Measurements from ENCODE around the gene INHBA.

DNA sequence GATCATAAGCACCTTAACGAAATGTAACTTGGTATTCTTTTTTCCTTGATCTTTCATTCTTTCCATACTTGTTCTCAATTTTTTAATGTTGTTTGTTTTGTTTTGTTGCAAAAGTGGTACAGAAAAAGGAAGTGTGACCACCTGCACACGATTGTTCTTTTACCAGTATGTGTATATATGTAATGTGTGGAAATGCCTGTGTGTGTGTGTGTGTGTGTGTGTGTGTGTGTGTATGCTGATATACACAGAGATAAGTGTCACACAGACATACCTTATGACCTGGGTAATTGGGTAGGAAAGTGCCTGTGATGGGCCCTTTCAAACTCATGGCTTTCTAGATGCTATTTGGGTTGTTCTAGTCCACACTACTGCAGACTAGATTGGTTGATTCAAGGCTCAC is 14.0 kb downstream of the INHBA start:
- TF ChIP-seq E2F4 (CRISPR knock-in tag; IDR thresholded peaks at IDR 0.05; ENCODE audit: borderline replicate concordance, low read depth) (no peak), ZNF138 (CRISPR knock-in tag; conservative IDR thresholded peaks at IDR 0.05) (no peak), FOXJ3 (CRISPR knock-in tag; IDR thresholded peaks at IDR 0.05; ENCODE audit: borderline replicate concordance) (no peak), NR2C2 (CRISPR knock-in tag; IDR thresholded peaks at IDR 0.05) (no peak), CREB1 (CRISPR knock-in tag; IDR thresholded peaks at IDR 0.05) (no peak)
- TF ChIP-seq, protein P1, sequence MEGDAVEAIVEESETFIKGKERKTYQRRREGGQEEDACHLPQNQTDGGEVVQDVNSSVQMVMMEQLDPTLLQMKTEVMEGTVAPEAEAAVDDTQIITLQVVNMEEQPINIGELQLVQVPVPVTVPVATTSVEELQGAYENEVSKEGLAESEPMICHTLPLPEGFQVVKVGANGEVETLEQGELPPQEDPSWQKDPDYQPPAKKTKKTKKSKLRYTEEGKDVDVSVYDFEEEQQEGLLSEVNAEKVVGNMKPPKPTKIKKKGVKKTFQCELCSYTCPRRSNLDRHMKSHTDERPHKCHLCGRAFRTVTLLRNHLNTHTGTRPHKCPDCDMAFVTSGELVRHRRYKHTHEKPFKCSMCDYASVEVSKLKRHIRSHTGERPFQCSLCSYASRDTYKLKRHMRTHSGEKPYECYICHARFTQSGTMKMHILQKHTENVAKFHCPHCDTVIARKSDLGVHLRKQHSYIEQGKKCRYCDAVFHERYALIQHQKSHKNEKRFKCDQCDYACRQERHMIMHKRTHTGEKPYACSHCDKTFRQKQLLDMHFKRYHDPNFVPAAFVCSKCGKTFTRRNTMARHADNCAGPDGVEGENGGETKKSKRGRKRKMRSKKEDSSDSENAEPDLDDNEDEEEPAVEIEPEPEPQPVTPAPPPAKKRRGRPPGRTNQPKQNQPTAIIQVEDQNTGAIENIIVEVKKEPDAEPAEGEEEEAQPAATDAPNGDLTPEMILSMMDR (IDR thresholded peaks at IDR 0.05), result no peak

All from WTC11 (cell line).